CD14-positive monocyte (primary cell): ENCODE results near the gene CENATAC. TPM values are rescaled to one million over a fixed set of nuclear protein-coding genes. Genes with fewer than 3 reads are reported as not detected.

Source experiments
- DNase-seq, 3 donors: peaks; one replicate each; pipeline ENCODE4 v3.0.0-alpha.2; 2011 to 2022
- H2AFZ ChIP-seq: 2 replicates; pipeline ENCODE4 v1.6.0; 2012; ENCODE audit warnings: mild to moderate bottlenecking, low read depth, low read length, inconsistent platforms; ENCODE audit not compliant: insufficient read depth, poor library complexity, severe bottlenecking
- H3K27ac ChIP-seq, 2 donors: 1 replicate in 1 of 2; 2 replicates in 1 of 2; pipeline ENCODE4 v1.5.1; 2012 to 2013; ENCODE audit warnings: low read length in 2 of 2, control low read depth in 1 of 2, inconsistent platforms in 1 of 2, low read depth in 1 of 2, mild to moderate bottlenecking in 1 of 2
- H3K27me3 ChIP-seq, 2 donors: one replicate each; pipeline versions ENCODE4 v1.6.0 to v1.6.1; 2011 to 2013; ENCODE audit warnings: low read length in 2 of 2; ENCODE audit not compliant: control insufficient read depth in 2 of 2, insufficient read depth in 2 of 2
- H3K36me3 ChIP-seq, 2 donors: replicated peaks in 1 of 2; 1 replicate in 1 of 2; 2 replicates in 1 of 2; pipeline versions ENCODE4 v1.5.1 to v1.6.1; 2012 to 2013; ENCODE audit warnings: low read length in 2 of 2, control low read depth in 1 of 2, inconsistent platforms in 1 of 2, mild to moderate bottlenecking in 1 of 2; ENCODE audit not compliant: insufficient read depth in 2 of 2, control insufficient read depth in 1 of 2
- H3K4me1 ChIP-seq, 2 donors: 1 replicate in 1 of 2; 2 replicates in 1 of 2; pipeline versions ENCODE4 v1.5.1 to v1.6.1; 2012 to 2013; ENCODE audit warnings: low read length in 2 of 2, control low read depth in 1 of 2, inconsistent platforms in 1 of 2, mild to moderate bottlenecking in 1 of 2, moderate library complexity in 1 of 2; ENCODE audit not compliant: insufficient read depth in 2 of 2, control insufficient read depth in 1 of 2
- H3K4me2 ChIP-seq: replicated peaks from 2 replicates; pipeline ENCODE3; 2012; ENCODE audit warnings: low read length, moderate library complexity, mild to moderate bottlenecking; ENCODE audit not compliant: poor library complexity, severe bottlenecking; ENCODE audit errors: extremely low read depth
- H3K4me3 ChIP-seq, 3 experiments: fragments of 200-600 bp in 1 of 3; sonication (generic) in 1 of 3; replicated peaks in 1 of 3; 1 replicate in 2 of 3; 2 replicates in 1 of 3; pipeline ENCODE4 v1.5.1; 2011 to 2013; ENCODE audit warnings: low read length in 3 of 3, mild to moderate bottlenecking in 3 of 3, control low read depth in 2 of 3, low read depth in 2 of 3, inconsistent platforms in 1 of 3, moderate library complexity in 1 of 3
- H3K79me2 ChIP-seq: 2 replicates; pipeline ENCODE4 v1.6.0; 2012; ENCODE audit warnings: mild to moderate bottlenecking, control low read depth, inconsistent platforms, low read length, moderate library complexity; ENCODE audit not compliant: insufficient read depth
- H3K9ac ChIP-seq: 2 replicates; pipeline ENCODE4 v1.6.0; 2017; ENCODE audit warnings: low read length, mild to moderate bottlenecking; ENCODE audit not compliant: insufficient read depth, poor library complexity, severe bottlenecking
- H3K9me3 ChIP-seq, 2 donors: replicated peaks in 1 of 2; 1 replicate in 1 of 2; 2 replicates in 1 of 2; pipeline versions ENCODE4 v1.5.1 to v1.6.1; 2012 to 2013; ENCODE audit warnings: low read length in 2 of 2, control low read depth in 1 of 2; ENCODE audit not compliant: control insufficient read depth in 1 of 2, insufficient read depth in 1 of 2
- H4K20me1 ChIP-seq: 2 replicates; pipeline ENCODE4 v1.6.0; 2012; ENCODE audit warnings: mild to moderate bottlenecking, low read length, control low read depth, moderate library complexity; ENCODE audit not compliant: insufficient read depth
- H3K27ac Mint-ChIP-seq, 7 donors: one replicate each; pipeline ENCODE4 v1.8.0; 2020; ENCODE audit warnings: mild to moderate bottlenecking in 7 of 7, mixed read lengths in 7 of 7, moderate library complexity in 6 of 7, inconsistent platforms in 2 of 7
- H3K27me3 Mint-ChIP-seq, 3 donors: one replicate each; pipeline ENCODE4 v1.8.0; 2021 to 2022; ENCODE audit warnings: low read depth in 3 of 3, mild to moderate bottlenecking in 3 of 3, mixed read lengths in 3 of 3, moderate library complexity in 3 of 3, inconsistent platforms in 1 of 3
- H3K36me3 Mint-ChIP-seq, 2 donors: one replicate each; pipeline ENCODE4 v1.8.0; 2020; ENCODE audit warnings: mixed read lengths in 2 of 2, inconsistent platforms in 1 of 2, mild to moderate bottlenecking in 1 of 2
- H3K4me1 Mint-ChIP-seq: one replicate; pipeline ENCODE4 v1.8.0; 2020; ENCODE audit warnings: mild to moderate bottlenecking, mixed read lengths
- H3K4me3 Mint-ChIP-seq, 2 donors: one replicate each; pipeline ENCODE4 v1.8.0; 2020; ENCODE audit warnings: mild to moderate bottlenecking in 2 of 2, mixed read lengths in 2 of 2, moderate library complexity in 1 of 2
- H3K9me3 Mint-ChIP-seq, 7 donors: one replicate each; pipeline ENCODE4 v1.8.0; 2020 to 2022; ENCODE audit warnings: mixed read lengths in 7 of 7, mild to moderate bottlenecking in 6 of 7, moderate library complexity in 6 of 7, inconsistent platforms in 2 of 7
- WGBS: methylation state at CpG from one replicate; pipeline ENCODE4 v1.1.5; 2013; ENCODE audit warnings: missing lambda C conversion rate; ENCODE audit not compliant: insufficient coverage; 5-methylcytosine and 5-hydroxymethylcytosine counted together
- intact Hi-C, 2 donors: fragments of 100-400 bp; cut with micrococcal nuclease; formaldehyde crosslinking; loops; one replicate each; pipeline versions ENCODE4 v1.15.0 to v1.15.1; 2023
- polyA plus RNA-seq, 3 donors: library from polyadenylated mRNA; depleted of rRNA in 1 of 3; unstranded in 2 of 3; stranded (reverse) in 1 of 3; fragments of 300-500 nt in 2 of 3; fragments of >200 nt in 1 of 3; fragmentation: Illumina TruSeq in 2 of 3; gene quantifications; 1 replicate in 2 of 3; 2 replicates in 1 of 3; pipeline ENCODE4 v1.2.3, GENCODE V29; 2012 to 2021
- TF ChIP-seq, protein P1 (sequence below): fragments of 200-600 bp; IDR thresholded peaks from one replicate; pipeline ENCODE4 v1.8.0; 2022; ENCODE audit warnings: antibody characterized with exemption, mild to moderate bottlenecking

CENATAC gene
- polyA plus RNA-seq, 3 donors = 2.7 to 47.8 (median 4.1) TPM

DNA sequence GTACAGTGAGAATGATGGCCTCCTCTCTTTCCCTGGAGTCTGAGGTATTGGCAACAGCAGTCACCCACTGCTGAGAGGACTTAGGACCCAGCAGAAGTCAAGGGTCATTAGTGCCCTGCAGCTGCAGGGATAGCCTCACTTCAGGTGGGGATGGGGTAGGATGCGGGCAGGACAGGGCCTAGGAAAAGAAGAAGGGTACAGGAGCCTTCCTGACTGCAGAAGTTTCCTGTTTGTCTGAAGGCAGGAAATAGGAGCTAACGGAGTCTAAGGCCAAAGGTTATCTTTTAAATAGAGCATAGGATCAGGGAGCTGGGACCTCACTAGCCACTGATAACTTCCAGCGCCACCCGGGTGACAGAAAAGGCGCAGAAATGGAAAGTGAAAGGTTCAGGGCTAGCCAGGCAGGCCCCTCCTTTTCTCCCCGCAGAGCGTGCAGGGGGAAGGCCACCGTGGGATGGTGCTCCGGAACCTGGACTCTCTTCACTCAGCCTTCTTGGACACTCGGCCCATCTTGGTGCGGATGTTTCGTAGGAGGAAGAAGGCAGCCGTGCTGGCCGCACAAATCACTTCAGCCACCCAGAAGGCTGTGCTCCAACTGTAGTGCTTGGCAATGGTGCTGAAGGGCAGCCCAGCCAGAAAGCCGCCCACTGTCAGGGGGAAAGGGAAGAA lies 26.6 kb downstream of the CENATAC start:
- Histone ChIP-seq H3K9me3 (no peaks in the 10 kb centered on the region), H3K4me1 (peaks cover 7 to 17% of the 10 kb centered on the region in 2 donors), H3K27me3 (no peaks in the 10 kb centered on the region), H4K20me1 (no peaks in the 10 kb centered on the region), H3K36me3 (peaks cover 43 to 62% of the 10 kb centered on the region in 2 donors), H3K4me2 (no peak overlapping the region), H3K27ac (peak overlapping the region in 1 of 2 donors; percentile 42), H2AFZ (no peak overlapping the region), H3K4me3 (no peak overlapping the region), H3K9ac (no peak overlapping the region), H3K79me2 (peaks cover 31% of the 10 kb centered on the region)
- intact Hi-C loops = no loop called here
- no peaks in the 10 kb centered on the region for H3K9me3 Mint-ChIP-seq
- TF ChIP-seq, protein P1, sequence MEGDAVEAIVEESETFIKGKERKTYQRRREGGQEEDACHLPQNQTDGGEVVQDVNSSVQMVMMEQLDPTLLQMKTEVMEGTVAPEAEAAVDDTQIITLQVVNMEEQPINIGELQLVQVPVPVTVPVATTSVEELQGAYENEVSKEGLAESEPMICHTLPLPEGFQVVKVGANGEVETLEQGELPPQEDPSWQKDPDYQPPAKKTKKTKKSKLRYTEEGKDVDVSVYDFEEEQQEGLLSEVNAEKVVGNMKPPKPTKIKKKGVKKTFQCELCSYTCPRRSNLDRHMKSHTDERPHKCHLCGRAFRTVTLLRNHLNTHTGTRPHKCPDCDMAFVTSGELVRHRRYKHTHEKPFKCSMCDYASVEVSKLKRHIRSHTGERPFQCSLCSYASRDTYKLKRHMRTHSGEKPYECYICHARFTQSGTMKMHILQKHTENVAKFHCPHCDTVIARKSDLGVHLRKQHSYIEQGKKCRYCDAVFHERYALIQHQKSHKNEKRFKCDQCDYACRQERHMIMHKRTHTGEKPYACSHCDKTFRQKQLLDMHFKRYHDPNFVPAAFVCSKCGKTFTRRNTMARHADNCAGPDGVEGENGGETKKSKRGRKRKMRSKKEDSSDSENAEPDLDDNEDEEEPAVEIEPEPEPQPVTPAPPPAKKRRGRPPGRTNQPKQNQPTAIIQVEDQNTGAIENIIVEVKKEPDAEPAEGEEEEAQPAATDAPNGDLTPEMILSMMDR = no peak
- no peak overlapping the region for H3K4me3 Mint-ChIP-seq
- peaks cover 0 to 1% (median 0%) of the 10 kb centered on the region in 3 donors for H3K27me3 Mint-ChIP-seq
- peaks cover 50 to 68% of the 10 kb centered on the region in 2 donors for H3K36me3 Mint-ChIP-seq
- peaks cover 17% of the 10 kb centered on the region for H3K4me1 Mint-ChIP-seq
- WGBS = 91% methylated on average over 15 of the region's 15 CpGs
- no peak for DNase-seq
- peak overlapping the region in 4 of 7 donors; percentile 37 to 80 (median 58) for H3K27ac Mint-ChIP-seq

DNA sequence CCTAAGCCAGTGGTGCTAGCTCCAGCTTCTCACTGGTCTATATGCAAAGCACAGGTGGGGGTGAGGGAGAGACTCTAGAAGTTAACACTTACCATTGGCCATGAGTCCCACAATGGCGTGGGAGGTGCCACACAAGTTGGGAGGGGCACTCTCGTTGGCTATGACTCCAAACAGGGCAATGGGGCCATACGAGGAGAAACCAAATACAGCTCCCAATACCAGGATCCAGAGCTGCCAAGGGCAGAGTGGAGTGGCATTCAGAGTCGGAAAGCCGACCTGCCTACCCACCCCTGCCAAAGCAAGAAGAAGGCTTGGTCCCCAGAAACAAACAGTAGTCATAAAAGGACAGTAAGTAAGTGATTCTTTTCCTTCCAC lies 27.1 kb downstream of the CENATAC start:
- DNase-seq = no peak
- Mint-ChIP-seq H3K4me3 (no peak overlapping the region), H3K27ac (peak overlapping the region in 3 of 7 donors; percentile 36 to 65 (median 51)), H3K4me1 (peaks cover 17% of the 10 kb centered on the region), H3K36me3 (peaks cover 50 to 66% of the 10 kb centered on the region in 2 donors), H3K27me3 (peaks cover 0 to 1% (median 0%) of the 10 kb centered on the region in 3 donors), H3K9me3 (no peaks in the 10 kb centered on the region)
- Histone ChIP-seq H3K4me1 (peaks cover 6 to 17% of the 10 kb centered on the region in 2 donors), H2AFZ (no peak overlapping the region), H3K4me3 (no peak overlapping the region), H3K27me3 (no peaks in the 10 kb centered on the region), H4K20me1 (no peaks in the 10 kb centered on the region), H3K27ac (no peak overlapping the region), H3K9ac (no peak overlapping the region), H3K36me3 (peaks cover 43 to 62% of the 10 kb centered on the region in 2 donors), H3K4me2 (no peak overlapping the region), H3K9me3 (no peaks in the 10 kb centered on the region), H3K79me2 (peaks cover 26% of the 10 kb centered on the region)
- intact Hi-C loops = no loop called here
- 100% methylated on average over 2 of the region's 5 CpGs for WGBS
- TF ChIP-seq, protein P1 = no peak
